A673 (cell line): ENCODE results near the gene USF2. TPM values are rescaled to one million over a fixed set of nuclear protein-coding genes. Genes with fewer than 3 reads are reported as not detected.

Experiments
- BruUV-seq: library from RNA; stranded (reverse); fragments of 400-500 nt; replicated peaks from 2 replicates; lab custom pipeline; 2021; lab: Mats Ljungman, UMichigan
- CTCF ChIA-PET: fragments of 300-600 bp; sonication (Branson Sonifier 250); formaldehyde crosslinking; loops from one replicate; lab custom pipeline; 2022; ENCODE audit warnings: antibody characterized with exemption; lab: Charles Lee
- POLR2A ChIA-PET: fragments of 300-600 bp; sonication (Branson Sonifier 250); formaldehyde crosslinking; loops from one replicate; lab custom pipeline; 2022; ENCODE audit warnings: antibody characterized with exemption; ENCODE audit not compliant: low non-redundant PET; lab: Charles Lee
- DNase-seq: peaks from one replicate; pipeline ENCODE4 v3.0.0-alpha.2; 2015; ENCODE audit warnings: low spot score
- H3K27ac ChIP-seq: fragments of 200-600 bp; sonication (generic); 2 replicates; pipeline ENCODE4 v1.5.1; 2016; ENCODE audit warnings: mixed run types, low read depth, mild to moderate bottlenecking, mixed read lengths, antibody characterized with exemption, low read length; ENCODE audit not compliant: poor library complexity, severe bottlenecking
- H3K27me3 ChIP-seq: fragments of 200-600 bp; sonication (generic); replicated peaks from 2 replicates; pipeline ENCODE4 v1.6.1; 2017; ENCODE audit warnings: mixed run types, low read depth, mild to moderate bottlenecking, mixed read lengths, antibody characterized with exemption, low read length; ENCODE audit not compliant: insufficient read depth, poor library complexity
- H3K36me3 ChIP-seq: fragments of 200-600 bp; sonication (generic); 2 replicates; pipeline ENCODE4 v1.6.1; 2016; ENCODE audit warnings: mixed run types, mild to moderate bottlenecking, mixed read lengths, antibody characterized with exemption, low read length; ENCODE audit not compliant: insufficient read depth, poor library complexity, severe bottlenecking
- H3K4me1 ChIP-seq: fragments of 200-600 bp; sonication (generic); 2 replicates; pipeline ENCODE4 v1.6.1; 2017; ENCODE audit warnings: mixed run types, mild to moderate bottlenecking, mixed read lengths, antibody characterized with exemption, low read length; ENCODE audit not compliant: insufficient read depth, poor library complexity, severe bottlenecking
- H3K4me3 ChIP-seq: fragments of 200-600 bp; sonication (generic); 2 replicates; pipeline ENCODE4 v1.5.1; 2016; ENCODE audit warnings: low read depth, mixed run types, mild to moderate bottlenecking, mixed read lengths, low read length; ENCODE audit not compliant: poor library complexity, severe bottlenecking
- H3K9me3 ChIP-seq: fragments of 200-600 bp; sonication (generic); 2 replicates; pipeline ENCODE4 v1.6.1; 2016; ENCODE audit warnings: mixed run types, low read depth, mild to moderate bottlenecking, mixed read lengths, antibody characterized with exemption, low read length; ENCODE audit not compliant: poor library complexity, severe bottlenecking
- CTCF ChIP-seq: fragments of 300-800, 200-600 bp; sonication (generic); conservative IDR thresholded peaks from 2 replicates; pipeline ENCODE4 v1.5.1; 2017; ENCODE audit warnings: low read depth, mild to moderate bottlenecking, antibody characterized with exemption, low read length, moderate library complexity, mixed read lengths
- EZH2 ChIP-seq: fragments of 200-600 bp; sonication (generic); IDR thresholded peaks from 2 replicates; pipeline ENCODE4 v1.6.1; 2017; ENCODE audit warnings: borderline replicate concordance, low read depth, mild to moderate bottlenecking, mixed read lengths, antibody characterized with exemption, low read length; ENCODE audit not compliant: poor library complexity, severe bottlenecking
- intact Hi-C: fragments of 100-400 bp; cut with micrococcal nuclease; formaldehyde crosslinking; loops from one replicate; pipeline ENCODE4 v1.10.0; 2022; ENCODE audit not compliant: unreplicated experiment
- total RNA-seq: library from RNA; stranded (reverse); gene quantifications from 2 replicates; pipeline ENCODE4 v1.2.3, GENCODE V29; 2021

Gene USF2
- total RNA-seq, 1 experiment from 2014 or later = 82.0 TPM

GRCh38 chr19:35228177-35228930 is 40.4 kb upstream of the USF2 start, which contains the start of gene FAM187B:
TSS of gene FAM187B (minus strand) at chr19:35228739. CDS start at chr19:35228680, 59 bp downstream.
- no peaks in the 10 kb centered on the region for H3K9me3 ChIP-seq
- ChIA-PET POLR2A (interaction anchor here (0.6 kb wide), 1 partner anchor 40 kb away, joined by 4 read pairs; no protein-coding TSS in a partner anchor), CTCF (no interaction called here)
- intact Hi-C loops = no loop called here
- H3K4me1 ChIP-seq = no peaks in the 10 kb centered on the region
- no peak within 1 kb of the TSS for H3K27ac ChIP-seq
- no peaks in the 10 kb centered on the region for H3K36me3 ChIP-seq
- no peak within 1 kb of the TSS for H3K4me3 ChIP-seq
- TF ChIP-seq EZH2 = no peak
- no peak for TF ChIP-seq CTCF
- H3K27me3 ChIP-seq = no peaks in the 10 kb centered on the region
- no TSS peak for BruUV-seq
- no peak for DNase-seq

- Histone ChIP-seq H3K36me3 (no peaks in the 10 kb centered on the region), H3K9me3 (no peaks in the 10 kb centered on the region), H3K27ac (no peak overlapping the region), H3K27me3 (no peaks in the 10 kb centered on the region), H3K4me3 (no peak overlapping the region), H3K4me1 (no peaks in the 10 kb centered on the region)
- intact Hi-C loops = no loop called here
- CTCF ChIA-PET = no interaction called here
- BruUV-seq = no TSS peak
- no peak for DNase-seq
- TF ChIP-seq CTCF = no peak
- no peak for TF ChIP-seq EZH2
- POLR2A ChIA-PET = no interaction called here
Observed at GRCh38 chr19:35229601-35230000, 39.2 kb upstream of the USF2 start.

- Histone ChIP-seq H3K4me1 (no peaks in the 10 kb centered on the region), H3K9me3 (no peaks in the 10 kb centered on the region), H3K36me3 (no peaks in the 10 kb centered on the region), H3K27ac (no peak overlapping the region), H3K27me3 (no peaks in the 10 kb centered on the region), H3K4me3 (no peak overlapping the region)
- CTCF ChIA-PET = no interaction called here
- POLR2A ChIA-PET = no interaction called here
- TF ChIP-seq CTCF = no peak
- TF ChIP-seq EZH2 = no peak
- no TSS peak for BruUV-seq
- DNase-seq = no peak
- intact Hi-C loops = no loop called here
Observed at GRCh38 chr19:35231956-35232645, 36.7 kb upstream of the USF2 start.
